NCI-H1694 (cell line): Measurements from ENCODE around the gene IMMT.
"Not testable (repeated sequence)": the region's sequence is repeated elsewhere in the genome, so short reads cannot be mapped to it uniquely, and the experiment has no call there.

Experiments
- DNase-seq: peaks from one replicate; lab custom pipeline; 2025; lab: John Stamatoyannopoulos, UW

The IMMT gene

DNA sequence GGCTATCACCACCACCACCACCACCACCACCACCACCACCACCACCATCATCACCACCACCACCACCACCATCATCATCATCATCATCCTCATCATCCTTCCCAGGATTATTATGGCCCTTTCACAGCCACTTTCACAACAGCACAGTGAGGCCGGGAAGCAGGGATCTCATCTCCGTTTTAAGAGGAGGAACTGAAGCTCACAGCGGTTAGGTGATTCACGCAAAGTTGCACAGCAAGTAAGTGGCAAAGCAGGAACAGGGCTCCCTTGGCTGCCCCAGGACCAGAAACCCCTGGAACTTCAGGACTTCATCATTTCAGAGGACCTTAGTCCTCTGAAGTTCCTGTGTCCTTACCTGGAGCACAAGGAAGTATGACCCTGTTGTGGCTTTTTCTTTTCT, 30.8 kb upstream of the IMMT start:
- DNase-seq: no peak

DNA sequence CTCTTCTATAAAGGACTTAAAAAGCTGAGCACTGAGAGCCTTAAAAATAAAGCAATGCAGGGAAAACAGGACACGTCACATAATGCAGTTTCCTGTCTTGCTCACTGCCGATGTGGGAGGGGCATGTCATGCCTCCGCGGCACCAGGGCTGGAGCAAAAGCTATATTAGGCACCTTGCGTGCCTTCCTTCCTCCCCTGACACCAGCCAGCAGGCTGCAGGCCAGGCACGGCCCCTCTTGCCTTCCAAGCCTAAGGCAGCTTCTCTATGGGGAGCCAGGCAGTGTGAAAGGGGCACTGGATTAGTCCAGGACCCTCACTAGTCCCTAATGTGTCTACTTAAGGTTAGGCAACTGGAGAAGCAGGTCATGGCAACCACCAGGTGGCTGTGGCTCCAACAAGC, 30.3 kb upstream of the IMMT start:
- DNase-seq: no peak

DNA sequence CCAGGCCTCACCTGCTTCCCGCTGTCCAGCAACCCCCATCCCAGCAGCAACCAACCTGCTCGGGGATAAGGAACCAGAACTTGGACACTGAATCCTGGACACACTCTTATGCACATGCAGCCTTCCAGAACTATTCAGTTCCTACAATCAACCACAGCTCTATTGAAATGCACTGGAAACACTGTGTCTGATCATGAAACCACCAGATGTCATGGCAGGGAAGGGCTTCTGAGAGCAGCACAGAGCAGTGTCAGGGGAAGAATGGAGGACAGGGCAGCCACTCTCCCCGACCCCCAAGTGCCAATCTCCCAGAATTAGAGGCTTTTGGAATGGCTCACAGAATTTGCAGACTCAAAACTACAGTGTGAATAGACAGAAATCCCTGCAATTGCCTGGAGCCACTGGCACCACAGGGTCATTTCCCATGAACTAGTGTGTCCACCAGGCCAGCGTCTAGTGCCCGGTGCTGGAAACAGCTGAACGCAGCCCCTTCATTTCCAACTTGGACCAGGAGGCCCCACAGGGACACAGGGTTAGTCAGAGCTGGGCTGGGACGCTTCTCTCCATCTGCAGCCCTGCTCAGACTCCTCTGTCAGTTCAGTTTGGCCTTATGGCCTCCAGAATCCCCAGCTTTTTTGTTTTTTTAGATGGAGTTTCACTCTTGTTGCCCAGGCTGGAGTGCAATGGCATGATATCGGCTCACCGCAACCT, 29.5 kb upstream of the IMMT start:
- peak; percentile 13 for DNase-seq

DNA sequence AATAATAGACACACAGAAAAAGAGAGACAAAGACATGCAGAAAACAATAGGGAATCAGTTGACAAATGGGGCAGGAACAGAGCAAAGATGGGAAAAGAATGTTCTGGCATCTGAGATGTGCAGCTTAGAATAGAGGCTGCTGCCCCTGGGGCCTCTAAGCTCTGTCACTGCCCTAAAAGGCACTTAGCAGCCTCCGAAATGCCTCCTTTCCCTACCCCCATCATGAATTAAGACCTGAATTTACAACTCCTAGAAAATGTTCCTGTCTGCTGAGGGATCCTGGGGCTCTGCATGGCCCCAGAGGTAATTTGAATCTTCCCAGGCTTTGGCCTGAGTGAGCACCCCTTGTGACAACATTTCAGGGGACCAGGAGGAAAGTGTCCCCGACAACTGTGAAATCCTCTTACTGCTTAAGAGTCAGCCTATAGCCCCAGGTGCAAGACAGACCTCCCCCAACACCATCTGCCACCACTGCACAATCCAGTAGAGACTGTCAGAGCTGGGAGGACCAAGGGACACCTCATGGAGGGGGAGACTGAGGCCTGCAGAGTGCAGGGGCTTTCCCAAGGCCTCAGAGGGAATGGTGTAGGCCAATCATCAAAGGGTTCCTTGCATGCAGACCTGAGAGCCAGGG, 28.8 kb upstream of the IMMT start:
- no peak for DNase-seq

DNA sequence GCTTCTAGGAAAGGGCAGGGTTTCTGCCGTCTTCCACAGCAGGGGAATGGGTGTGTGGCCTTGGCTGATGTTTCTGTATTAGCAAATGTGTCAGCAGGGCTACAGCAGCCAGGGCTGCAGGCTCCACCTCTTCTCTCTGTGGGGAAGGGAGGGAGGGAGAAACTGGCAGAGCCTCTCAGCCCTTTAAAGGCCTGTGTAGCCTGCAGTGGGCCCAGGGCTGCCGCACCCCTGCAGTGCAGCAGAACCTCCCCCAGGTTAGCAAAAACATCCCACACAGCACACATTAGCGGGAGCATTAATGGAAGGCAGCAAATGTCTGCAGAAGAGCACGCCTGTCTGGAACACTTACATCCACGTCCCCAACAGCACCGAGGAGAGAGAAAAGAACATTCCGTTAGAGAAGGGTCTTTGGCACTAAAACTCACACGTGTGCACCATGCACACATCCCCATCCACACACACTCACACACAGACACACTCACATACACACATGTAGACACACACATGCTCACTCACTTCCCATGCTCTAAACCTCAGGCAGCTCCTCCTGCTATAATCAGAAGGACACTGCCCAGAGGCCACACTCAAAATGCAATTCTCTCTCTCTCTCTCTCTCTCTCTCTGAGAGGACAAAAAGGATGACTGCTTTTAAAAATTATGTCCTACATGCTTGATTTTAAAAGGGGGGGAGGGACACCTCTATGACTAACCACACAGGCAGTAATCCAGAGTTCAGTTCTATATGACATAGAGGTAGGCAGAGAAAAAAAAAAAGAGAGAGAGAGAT, 28.1 kb upstream of the IMMT start:
- DNase-seq: peak; percentile 72

DNA sequence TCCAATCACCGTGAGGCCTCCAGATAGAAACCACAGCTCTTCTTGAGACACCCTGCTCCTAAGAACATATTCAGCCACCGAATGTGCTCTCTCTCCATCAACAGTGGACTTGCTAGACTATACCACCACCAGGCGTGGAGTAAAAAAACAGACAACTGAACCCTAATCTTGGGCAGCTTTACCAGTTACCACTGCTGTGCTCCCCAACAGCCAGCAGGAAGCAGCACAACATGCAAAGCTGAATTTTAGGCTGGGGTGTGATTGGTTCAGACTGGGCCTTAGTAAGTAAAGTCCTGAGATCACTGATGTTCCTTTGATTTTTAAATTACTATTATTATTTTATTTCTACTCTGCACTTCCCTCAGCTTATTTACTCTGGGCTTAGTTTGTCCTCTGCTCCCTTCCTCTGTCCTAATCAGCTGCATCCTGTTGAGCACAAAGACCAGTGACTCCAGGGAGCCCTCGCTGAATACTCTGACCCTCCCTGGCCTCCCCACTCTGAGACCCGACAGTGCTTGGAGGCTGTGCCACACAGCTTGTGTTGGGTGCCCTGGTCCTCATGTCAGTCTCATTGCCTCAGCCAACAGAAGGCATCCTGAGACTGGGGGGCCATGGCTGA, 25.9 kb upstream of the IMMT start:
- DNase-seq: peak; percentile 52

DNA sequence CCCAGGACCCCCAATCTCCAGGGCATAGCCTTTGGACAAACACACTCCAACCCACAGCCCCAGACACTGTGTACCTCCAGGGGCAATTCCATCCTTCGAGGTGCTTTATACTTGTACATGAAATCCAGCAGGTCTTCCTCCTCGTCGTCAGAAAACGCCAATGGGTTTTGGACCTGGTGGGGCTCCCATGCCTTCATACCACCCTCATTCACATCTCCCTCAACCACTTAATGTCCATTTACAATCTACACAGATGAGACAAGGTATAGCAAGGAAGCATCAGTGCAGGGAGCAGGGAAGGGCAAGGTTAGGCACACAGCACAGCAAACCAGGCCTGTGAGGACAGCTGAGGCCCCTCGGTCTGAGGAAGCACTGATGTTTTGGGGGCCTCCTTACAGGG, 24.6 kb upstream of the IMMT start:
- no peak for DNase-seq

DNA sequence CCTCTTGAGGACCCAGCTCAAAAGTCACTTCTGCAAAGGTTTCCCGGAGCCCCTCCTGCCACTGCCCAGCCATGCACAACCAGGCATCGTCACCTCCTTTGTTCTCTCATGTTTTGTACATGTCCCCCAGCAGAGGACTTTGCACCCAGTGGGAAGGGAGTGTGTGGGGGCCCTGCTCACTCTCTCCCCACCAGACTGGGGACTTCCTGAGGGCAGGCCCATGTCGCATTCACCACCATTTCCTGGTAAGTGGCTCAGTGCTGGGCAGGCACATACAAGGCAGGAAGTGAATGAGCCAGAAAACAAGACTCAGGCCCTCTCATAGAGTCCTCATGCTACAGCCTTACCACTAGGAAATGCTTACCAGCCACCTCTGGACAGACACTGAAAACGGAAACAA, 22.9 kb upstream of the IMMT start:
- no peak for DNase-seq

DNA sequence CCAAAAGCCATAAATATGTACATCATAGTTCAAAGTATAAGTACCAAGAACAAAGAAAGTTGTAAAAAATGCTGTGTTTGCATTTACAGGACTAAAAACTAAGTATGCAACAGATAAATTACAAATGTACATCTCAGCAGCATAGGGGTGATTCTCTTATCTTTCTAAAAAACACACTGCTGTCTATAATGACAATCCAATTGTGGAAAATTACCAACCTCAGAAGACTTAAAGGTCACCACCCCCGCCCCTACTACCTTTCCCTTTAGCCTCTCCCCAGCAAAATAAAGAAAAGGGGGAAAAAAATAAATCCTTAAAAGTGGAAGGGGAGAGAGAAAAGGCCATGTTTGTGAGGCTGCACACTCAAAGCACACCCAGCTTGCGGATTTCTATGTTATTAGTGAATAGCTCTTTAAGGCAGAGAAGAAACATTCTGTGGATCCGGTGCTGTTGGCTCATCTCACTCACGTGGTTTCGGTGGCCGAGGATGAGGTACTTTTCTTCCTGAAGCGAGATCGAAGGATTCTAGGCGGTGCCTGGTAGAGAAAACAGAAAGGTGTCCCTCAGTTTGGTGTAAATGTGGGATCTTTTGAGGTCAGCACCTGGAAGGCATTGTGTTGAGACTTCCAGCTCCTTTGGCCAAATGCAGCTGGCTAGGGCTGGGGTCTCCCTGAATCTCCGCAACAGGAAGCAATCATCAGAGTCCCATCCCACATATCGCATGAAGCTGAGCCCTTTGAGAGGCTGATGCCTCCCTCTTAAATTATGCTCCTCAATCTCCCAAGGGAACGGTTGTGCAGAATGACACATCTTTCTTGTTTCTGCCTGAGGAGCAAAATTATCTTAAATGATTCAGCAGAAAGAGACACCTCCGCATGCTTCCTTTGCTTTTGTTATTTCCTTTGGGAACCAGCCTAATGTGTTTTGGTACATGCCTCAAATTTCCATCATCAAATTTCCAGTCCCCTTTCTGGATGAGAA, 21.6 kb upstream of the IMMT start:
- no peak for DNase-seq

DNA sequence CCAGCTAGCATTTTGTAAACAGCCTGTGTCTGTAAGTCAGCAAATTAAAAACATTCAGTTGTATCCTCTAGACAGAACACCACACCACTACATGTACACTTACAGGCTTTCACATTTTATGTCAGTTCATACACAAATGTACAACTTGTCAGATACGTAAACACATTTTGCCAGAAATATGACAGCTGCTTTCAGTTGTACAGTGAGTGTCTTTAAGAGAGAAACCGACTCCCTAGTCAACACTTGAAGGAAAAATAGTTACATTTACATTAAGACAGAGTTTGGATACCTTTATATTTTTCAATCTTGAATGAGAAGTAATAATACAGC, 19.2 kb upstream of the IMMT start:
- no peak for DNase-seq

DNA sequence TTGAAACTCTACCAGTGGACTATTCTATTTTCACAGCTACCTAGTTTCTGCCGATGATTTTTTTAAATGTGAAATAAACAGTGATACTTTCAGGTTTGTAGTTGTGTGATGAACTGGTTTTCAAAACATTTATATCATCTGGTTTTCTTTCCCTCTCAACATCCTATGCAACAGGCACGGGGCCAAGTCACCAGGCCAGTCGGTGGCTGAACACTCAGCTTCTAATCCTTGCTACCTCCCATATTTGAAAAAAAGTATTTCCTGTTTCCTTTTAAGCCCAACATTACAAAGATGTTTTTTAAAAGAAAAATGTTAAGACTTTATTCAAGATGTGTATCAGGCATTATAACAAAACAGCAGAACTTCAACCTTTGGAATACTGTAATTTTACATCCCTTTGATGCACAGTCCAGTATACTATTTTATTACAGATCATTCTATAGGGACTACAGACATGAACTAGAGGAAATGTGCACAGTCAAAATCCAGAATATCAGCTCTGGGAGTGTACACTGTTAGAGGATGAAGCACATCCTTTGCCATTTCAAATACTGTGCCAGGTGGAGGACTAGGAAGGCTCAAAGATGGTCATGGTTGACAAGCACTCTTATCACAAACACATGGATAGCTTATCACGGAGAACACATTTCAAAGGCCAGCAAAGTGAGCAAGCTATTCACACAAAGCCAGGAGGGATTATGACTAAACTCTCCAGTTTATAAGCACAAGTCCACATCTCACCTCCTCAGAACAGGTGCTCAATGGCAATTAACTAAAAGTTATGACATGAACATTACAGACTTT, 18.6 kb upstream of the IMMT start:
- no peak for DNase-seq

DNA sequence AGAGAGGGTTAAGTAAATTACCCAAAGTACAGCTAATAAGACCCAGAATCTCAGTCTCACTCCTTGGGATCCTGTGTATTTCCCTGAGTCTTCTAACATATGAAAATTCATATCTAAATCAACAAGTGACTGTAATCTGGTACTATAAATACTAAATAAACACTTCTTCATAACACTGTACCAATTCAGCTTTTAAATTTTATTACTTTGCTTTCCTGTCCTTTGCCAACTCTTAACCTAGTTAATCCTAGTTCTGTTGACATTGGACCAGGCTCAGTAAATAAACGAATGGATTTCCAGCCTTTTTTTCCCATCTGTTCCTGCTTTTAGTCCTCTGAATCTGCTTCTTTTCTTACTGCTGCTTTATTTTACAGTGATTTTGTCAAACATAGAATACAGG, 17.8 kb upstream of the IMMT start:
- DNase-seq: no peak

DNA sequence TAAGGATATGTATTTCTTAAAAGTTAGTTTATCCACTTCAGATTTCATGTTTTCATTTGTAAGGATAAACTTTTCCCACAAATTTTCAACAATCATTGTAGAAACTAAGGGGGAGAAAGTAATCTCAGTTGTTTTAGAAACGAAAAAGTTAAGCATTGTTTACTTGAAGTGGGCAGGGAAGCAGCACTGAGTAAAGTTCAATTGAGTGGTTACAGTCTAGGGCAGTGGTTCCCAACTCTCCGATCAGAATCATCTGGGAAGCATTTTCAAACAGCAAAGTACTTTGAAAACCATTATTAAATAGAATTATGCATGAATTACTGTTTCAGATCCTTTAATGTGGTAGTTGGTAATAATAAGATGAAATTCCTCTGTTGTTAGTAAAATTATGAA, 16.5 kb upstream of the IMMT start:
- DNase-seq: no peak

DNA sequence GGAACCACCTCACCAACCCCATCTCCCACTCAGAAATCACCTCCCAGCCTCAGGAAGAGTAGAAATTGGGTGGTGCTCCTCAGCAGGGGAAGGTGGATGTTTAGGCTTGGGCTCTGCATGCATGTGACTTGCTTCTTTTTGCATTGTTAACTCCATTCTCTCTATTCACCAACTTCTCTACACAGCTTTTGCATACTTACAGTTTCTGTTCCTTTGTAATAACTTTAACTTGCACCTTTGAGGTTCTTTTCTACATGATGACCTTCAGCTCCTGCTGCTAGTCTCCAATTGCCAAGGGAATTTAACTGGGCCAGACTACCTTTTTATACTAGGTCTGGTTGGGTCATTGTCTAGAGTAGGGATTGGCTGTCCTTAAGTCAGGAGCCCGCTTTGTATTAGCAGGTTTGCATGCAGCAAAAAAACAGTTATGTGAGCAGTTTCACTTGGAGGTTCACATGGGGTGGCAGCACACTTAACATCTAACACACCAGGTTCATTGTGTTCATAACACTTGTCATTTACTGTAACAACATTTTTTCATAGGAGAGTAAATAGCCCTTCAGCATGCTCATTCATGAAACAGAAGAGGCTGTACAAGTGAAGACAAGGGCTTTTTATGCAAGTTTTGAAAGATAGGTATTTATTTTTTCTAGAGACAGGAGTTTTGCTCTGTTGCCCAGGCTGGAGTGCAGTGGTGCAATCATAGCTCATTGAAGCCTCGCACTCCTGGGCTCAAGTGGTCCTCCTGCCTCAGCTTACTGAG, 16.0 kb upstream of the IMMT start:
- DNase-seq: no peak

DNA sequence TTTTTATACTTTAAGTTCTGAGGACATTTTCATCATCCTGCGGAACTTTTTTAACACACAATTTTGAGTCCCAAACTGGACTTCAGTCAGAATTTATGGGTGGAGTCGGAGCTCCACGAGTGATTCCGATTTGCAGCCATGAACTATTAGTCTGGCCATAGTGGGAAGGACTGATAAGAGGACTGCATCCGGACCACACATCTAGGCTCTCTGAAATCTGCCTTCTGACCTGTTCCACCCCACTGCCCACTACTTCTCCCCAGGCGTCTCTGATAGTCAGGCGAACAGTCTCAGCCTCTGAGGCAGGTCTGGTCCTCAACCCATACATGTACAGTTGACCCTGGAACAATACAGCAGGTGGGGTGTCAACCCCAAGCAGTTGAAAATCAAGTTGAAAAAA, 9.2 kb upstream of the IMMT start:
- no peak for DNase-seq

DNA sequence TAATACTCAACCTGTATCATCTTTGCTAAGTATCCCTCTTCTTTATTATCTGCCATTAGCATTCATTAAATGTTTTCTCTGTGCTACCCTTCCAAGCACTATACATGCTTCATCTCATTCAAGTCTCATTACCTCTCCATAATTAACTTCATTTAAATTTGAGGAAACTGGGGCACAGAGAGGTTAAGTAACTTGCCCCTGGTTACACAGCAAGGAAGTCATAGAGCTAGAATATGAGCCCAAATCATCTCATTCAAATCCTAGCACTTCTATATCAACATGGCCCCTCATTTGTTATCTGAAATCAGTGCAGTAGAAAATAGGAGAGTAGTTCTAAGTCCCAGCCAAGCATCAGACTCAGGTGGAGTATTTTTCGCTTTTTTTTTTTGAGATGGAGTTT, 8.4 kb upstream of the IMMT start:
- DNase-seq: no peak

DNA sequence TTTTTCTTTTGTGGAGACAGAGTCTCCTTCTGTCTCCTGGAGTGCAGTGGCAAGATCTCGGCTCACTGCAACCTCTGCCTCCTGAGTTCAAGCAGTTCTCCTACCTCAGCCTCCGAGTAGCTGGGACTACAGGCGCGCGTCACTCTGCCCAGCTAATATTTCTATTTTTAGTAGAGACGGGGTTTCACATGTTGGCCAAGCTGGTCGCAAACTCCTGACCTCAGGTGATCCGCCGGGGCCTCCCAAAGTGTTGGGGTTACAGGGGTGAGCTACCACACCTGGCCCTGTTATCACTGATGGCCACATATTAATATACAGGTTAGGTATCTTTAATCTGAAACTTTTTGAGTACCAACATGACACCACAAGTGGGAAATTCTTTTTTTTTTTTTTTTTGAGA, 7.4 kb upstream of the IMMT start:
- no peak for DNase-seq

DNA sequence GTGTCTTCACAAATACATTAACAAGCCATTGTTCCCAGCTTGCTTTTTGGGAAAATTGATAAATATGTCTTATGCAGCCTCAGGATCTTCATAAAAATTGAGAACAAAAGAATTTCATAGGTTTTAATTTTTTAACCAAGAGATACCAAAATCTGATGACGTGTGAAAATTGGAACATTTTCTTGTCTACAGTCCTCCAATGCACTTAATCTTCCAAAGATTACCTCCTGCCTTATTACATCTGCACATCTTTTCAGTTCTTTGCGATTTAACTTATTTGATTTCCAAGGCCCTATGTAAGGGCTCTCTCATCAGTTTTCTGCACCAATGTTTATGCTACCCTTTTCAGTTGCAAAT, 7.1 kb upstream of the IMMT start:
- DNase-seq: no peak

DNA sequence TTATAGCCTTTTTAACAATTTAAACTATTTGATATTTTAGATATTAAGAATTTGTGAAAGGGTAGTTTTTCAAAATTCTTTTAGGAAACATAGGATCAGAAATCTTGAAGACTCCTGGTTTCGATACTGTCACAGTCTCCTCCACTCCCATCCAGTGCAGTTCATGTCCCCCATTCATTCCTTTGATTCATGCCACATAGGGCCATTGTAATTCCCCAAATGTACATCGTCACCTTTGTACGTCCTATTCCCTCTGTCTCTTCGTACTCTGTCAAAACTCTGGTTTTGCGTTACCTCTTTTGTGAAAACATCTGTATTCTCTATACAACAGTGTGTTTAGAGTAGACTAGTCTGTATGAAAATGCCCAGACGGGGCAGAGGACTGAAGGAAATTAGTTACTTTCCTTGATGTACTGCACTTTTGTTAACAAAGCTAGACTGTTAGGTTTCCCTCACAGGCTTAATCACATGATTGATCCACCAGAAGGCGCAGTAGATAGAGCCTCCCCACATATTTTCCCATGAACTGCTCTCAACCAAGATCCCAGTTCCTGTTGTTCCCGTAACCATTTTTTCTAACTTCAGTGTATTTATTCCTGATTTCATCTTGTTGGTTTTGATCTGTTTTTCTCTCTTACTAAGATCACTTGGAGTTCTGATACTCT, 6.5 kb upstream of the IMMT start:
- no peak for DNase-seq

DNA sequence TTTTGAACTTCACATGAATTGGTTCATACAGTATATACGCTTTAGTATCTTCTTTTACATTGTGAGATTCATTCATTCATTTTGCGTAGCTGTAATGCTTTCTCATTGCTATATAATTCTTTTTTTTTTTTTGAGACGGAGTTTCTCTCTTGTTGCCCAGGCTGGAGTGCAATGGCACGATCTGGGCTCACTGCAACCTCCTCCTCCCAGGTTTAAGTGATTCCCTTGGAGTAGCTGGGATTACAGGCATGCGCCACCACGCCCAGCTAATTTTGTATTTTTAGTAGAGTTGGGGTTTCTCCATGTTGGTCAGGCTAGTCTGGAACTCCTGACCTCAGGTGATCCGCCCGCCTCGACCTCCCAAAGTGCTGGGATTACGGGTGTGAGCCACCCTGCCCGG, 5.3 kb upstream of the IMMT start:
- not testable (repeated sequence) for DNase-seq
